COLO668 (cell line): ENCODE data around the gene GIMAP8.

Experiments used
- DNase-seq: peaks from one replicate; lab custom pipeline; 2025; ENCODE audit not compliant: unreplicated experiment; lab: John Stamatoyannopoulos, UW

Gene GIMAP8

GRCh38 chr7:150410680-150411346, 39.6 kb upstream of the GIMAP8 start:
- DNase-seq: no peak

- no peak for DNase-seq
Measured at GRCh38 chr7:150411606-150412005, 38.8 kb upstream of the GIMAP8 start.

GRCh38 chr7:150412016-150412415, 38.4 kb upstream of the GIMAP8 start:
- DNase-seq: no peak

GRCh38 chr7:150412518-150413488, 37.6 kb upstream of the GIMAP8 start:
- DNase-seq: no peak

GRCh38 chr7:150413640-150414081, 36.8 kb upstream of the GIMAP8 start:
- DNase-seq: no peak

GRCh38 chr7:150415161-150416153, 35.0 kb upstream of the GIMAP8 start:
- no peak for DNase-seq

GRCh38 chr7:150417239-150417638, 33.2 kb upstream of the GIMAP8 start:
- no peak for DNase-seq

GRCh38 chr7:150417863-150418262, 32.6 kb upstream of the GIMAP8 start:
- DNase-seq: no peak

GRCh38 chr7:150420242-150420641, 30.2 kb upstream of the GIMAP8 start:
- DNase-seq: no peak

GRCh38 chr7:150420987-150421674, 29.3 kb upstream of the GIMAP8 start:
- DNase-seq: peak; percentile 84

- DNase-seq: no peak
Measured at GRCh38 chr7:150421831-150422230, 28.6 kb upstream of the GIMAP8 start.

GRCh38 chr7:150425670-150426069, 24.8 kb upstream of the GIMAP8 start:
- no peak for DNase-seq

- peak; percentile 37 for DNase-seq
Measured at GRCh38 chr7:150428671-150429451, 21.6 kb upstream of the GIMAP8 start.

- no peak for DNase-seq
Measured at GRCh38 chr7:150429699-150430098, 20.7 kb upstream of the GIMAP8 start.

GRCh38 chr7:150430465-150431085, 19.9 kb upstream of the GIMAP8 start:
- DNase-seq: no peak

- no peak for DNase-seq
Measured at GRCh38 chr7:150431839-150432658, 18.4 kb upstream of the GIMAP8 start.

- DNase-seq: no peak
Measured at GRCh38 chr7:150432915-150433892, 17.2 kb upstream of the GIMAP8 start.
